ENCODE data around the gene CCDC33.
"Not testable (repeated sequence)": the region's sequence is repeated elsewhere in the genome, so short reads cannot be mapped to it uniquely, and the experiment has no call there.

CCDC33 gene

GRCh38 chr15:74359376-74359775 is 123.2 kb downstream of the CCDC33 start:
- DNase-seq (ENCODE audit: low spot score), result not testable (repeated sequence)

DNA sequence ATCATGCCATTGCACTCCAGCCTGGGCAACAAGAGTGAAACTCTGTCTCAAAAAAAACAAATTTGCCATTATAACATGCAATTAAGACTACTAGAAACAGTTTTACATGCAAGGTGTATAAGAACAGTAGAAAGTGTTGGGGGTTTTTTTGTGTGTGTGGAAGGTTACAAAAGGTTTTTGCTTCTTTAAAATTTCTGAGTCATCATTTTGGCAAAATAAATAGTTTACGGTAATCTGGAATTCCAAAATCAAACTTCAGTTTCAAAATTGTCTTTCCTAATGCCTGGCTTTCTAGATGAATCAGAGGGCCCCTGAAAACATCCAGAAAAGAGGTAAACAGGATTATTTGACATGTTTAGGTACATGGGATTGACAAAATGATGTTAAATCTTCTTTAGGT is 124.7 kb downstream of the CCDC33 start:
- DNase-seq (ENCODE audit: low spot score), result not testable (repeated sequence)

- DNase-seq (ENCODE audit: low spot score), result no peak
These were observed 126.4 kb downstream of the CCDC33 start for GRCh38 chr15:74362482-74362881.

DNA sequence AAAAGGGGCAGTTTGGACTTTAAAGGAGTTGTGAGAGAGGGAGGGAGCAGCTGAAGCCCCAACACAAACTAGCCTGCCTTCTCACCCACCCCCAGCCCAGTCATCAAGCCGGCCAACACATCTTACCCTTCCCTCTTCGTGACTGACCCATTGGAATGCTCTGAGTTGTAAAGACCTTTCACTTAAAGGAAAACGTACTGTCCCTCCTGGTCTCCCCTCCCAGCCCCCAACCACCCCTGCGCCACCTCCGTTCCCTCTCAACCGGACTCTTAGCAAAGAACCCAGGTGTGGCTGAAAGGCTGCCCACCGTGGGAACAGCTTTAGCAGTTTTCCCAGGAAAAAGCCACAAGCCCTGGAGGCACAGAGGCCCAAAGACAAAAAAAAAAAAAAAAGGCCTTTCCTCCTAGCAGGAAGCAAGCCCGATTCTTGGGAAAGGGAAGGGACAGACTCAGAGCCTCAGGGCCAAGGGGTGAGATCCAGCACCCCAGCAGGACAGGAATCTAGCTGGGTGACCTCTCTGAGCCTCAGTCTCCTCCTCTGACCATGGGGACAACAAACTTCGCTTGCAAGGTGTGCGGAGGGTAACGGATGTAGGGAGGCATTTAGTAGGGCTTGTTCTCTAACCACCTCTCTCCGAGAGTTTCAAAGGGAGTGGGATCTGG is 128.9 kb downstream of the CCDC33 start:
- no peak for DNase-seq (ENCODE audit: low spot score)

- no peak for DNase-seq (ENCODE audit: low spot score)
These were observed 129.7 kb downstream of the CCDC33 start for GRCh38 chr15:74365598-74366445.

DNA sequence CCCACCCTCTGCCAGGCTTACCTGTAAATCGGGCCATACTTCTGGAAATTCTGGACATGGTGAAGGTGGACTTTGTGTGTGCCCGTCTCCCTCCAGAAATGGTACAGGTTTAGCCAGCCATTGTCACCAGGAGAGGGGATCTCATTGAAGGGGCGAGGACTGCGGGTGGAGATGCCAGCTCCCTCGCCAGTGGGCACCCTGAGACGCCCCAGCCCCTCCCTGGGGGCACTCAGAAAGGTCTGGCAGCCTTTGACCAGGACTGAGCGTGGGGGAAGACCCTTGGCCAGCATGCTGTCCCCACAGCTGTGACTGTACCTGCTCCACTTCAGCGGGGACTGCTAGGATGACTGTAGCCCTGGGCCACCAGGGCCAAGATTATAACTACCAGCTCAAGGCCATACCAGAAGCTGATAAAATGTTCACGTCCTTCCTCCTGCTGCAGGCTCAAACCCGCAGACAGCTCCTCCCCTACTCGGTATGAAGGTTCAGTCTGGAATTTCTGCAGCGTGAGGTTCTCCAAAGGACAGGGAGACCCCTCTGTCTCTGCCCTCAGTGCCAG is 131.2 kb downstream of the CCDC33 start, which contains the start of gene CYP11A1:
TSS of gene CYP11A1 (minus strand) at position 351 of the 559 bp plus-strand sequence. CDS start at position 290, 61 bp downstream.
- DNase-seq (ENCODE audit: low spot score), result no peak

- no peak for DNase-seq (ENCODE audit: low spot score)
These were observed 132.0 kb downstream of the CCDC33 start for GRCh38 chr15:74368121-74368520.

DNA sequence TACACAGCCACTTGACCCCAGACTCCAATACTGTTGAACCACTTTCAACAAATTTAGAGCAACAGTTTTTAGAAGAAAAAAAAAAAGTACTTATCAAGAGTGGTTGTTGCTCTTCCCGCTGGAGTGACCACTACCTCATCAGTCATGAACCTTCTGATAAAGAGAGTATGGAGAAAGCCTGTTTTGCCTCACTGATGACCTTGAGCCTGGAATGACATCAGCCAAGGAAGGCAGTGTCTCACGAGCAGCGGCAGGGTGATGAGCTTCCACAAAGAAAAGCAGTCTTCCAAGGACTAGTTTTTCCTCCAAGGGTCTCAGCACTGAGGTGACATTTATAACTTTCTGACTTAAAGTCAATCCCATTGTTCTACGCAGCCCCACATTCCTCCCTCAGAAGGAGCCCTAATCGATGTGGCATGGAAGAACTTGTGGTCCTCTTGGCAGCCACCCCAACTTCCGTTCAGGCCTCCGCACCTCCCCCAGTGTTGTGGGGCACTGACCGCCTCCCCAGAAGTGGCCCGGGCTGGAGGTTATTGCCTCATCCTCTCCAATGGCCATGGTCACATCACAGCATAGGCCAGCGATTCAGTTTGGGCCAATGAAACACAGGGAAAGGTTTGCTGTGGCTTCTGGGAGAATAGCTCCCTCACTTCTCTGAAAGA is 133.1 kb downstream of the CCDC33 start:
- DNase-seq (ENCODE audit: low spot score), result no peak

DNA sequence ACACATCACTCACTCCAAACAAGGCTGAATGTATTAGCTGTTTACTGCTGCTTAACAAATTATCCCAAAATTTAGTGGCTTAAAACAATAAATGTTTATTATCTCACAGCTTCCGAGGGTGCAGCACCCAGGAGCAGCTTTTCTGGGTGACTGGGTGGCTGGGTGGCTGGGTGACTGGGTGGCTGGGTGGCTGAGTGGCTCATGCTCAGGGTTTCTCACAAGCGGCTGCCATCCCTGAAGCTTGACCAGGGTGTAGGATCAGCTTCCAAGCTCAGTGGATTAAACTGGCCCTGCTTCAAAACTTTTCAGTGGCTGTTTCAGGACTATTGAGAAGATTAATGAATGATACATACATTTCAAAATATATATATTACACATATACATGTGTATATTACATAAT is 133.6 kb downstream of the CCDC33 start:
- no peak for DNase-seq (ENCODE audit: low spot score)

DNA sequence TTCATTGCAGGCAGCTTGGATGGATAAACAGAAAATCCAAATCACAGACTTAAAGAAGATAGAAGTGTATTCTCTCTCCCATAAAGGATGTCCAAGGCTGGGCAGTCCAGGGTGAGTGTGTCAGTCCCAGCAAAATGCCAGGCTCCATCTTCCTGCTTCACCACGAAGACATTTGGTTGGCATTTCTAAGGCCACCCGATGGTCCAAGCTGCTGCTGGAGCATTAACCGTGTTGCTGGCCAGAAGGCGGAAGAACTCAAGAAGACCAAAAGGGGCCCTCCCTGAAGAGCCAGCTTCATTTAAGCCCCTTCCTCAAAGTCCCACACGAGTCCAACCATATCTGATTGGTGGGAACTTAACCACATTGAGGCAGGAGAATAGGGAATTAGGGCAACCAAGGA is 134.3 kb downstream of the CCDC33 start:
- no peak for DNase-seq (ENCODE audit: low spot score)

GRCh38 chr15:74373056-74373650 is 137.0 kb downstream of the CCDC33 start:
- no peak for DNase-seq (ENCODE audit: low spot score)

GRCh38 chr15:74373731-74374647 is 137.9 kb downstream of the CCDC33 start:
- DNase-seq (ENCODE audit: low spot score), result peak; percentile 90

DNA sequence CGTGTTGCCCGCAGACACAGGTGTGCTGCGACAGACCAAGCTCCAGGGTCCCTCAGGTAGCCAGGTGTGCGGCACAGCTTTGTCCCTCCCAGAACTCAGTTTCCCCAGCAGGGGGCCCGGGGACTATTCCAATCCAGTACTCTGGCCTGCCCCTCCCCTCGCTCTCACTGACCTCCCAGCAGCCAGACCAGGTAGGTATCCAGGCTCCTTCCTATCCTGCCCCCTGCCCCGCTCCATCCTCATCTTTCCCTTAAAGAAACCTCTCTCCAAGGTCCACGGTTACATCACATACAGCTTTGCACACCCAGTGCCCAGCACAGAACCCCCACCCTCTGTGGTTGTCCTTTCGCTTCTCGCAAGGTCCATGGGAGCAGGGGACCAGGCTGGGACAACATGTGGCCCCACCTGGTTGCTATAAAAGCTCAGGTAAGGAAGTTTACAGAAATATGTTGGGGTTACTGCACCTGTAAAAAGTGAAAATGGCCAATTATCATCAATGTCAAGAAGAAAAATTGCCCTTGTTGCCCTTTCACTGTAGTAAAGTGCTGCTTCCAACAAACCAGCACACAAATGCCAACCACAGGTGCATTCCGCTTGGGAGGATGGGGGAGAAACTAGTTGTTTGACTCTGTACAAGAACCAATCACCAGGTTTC is 138.6 kb downstream of the CCDC33 start:
- no peak for DNase-seq (ENCODE audit: low spot score)

GRCh38 chr15:74375303-74375693 is 139.2 kb downstream of the CCDC33 start:
- peak; percentile 79 for DNase-seq (ENCODE audit: low spot score)

DNA sequence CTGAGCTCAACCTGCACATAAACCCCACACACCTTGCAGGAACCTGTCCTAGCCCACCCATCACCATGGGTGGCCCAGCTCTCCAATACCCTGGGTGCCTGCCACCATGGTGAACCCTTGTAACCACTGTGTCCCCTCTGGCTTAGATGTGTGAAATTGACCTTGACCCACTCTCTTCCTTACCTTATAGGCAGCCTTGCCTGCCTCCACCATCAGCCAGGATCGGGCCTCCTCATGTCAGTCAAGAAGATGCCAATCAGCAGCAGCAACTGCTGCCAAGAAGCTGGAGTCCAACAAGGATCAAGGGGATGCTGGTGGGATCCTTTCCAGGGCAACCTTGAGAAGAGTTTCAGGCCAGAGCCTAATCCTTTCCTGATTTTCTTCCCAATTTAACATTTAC is 140.1 kb downstream of the CCDC33 start:
- DNase-seq (ENCODE audit: low spot score), result no peak

DNA sequence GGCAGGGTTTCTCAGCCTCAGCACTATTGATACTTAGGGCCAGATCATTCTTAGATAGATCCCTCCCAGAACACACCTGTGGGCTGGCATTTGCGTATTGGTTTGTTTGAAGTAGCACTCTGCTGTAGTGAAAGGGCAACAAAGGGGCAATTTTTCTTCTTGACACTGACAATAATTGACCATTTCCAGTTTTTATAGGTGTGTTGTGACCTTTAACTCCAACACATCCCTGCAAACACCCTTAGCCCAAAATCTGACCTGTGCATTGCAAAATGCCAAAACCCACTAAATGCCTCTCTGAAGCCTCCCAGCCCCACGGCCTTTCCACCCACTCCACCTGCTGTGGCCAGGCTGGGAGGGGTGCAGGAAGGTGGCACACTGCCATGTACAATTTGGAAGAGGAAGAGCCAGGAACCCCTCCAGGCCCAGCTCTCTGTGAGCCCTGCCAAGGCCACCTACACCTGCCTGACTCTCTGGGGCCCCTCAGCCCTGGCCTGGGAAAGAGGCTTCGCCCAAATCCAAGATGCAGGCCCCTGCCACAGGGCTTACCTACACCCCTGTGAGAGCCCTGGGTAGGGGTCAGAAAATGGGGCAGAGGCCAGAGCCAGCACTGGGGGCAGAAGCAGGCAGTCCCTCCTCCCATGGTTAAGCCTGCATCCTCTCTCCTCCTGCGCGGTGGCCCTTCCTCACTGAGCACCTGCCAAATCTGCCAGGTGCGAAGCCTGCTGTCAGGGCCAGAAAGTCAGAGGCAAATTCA is 140.9 kb downstream of the CCDC33 start:
- no peak for DNase-seq (ENCODE audit: low spot score)

DNA sequence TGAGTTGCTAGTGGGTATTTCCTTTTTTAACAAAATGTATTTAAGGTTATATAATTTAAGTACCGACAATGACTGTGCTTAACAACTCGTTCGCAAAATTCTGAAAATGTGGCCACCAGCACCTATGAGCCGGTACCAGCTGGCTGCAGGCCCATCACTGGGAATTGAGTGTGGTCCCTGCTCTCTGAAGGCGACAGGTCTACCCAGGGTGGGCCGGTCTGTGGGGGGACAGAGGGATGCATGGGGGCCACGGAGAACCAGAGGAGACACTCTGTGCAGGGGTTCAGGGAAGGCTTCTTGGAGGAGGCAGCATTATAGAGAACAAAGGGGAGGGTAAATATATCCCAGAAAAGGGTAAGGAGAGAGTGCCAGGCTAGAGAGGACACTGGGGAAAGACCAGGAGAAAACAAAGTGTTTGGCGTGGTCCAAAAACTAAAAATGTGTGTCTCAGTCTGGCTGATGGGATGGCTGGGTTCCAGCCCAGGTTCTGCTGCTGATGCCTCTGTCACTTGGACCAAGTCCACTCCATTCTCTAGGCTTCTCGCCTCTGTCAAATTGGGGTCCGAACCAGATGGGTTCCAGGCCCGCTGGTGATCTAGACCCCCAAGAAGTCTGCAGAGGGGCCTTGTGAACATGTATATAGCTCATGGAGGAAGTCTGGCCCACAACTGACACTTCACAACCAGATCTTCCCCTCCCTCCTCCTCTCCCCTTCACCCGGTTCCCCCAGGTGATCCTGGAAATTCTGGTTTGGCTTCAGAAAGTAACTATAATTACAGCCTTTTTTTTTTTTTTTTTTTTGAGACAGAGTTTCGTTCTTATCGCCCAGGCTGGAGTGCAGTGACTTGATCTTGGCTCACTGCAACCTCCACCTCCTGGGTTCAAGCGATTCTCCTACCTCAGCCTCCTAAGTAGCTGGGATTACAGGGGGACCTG is 142.0 kb downstream of the CCDC33 start:
- DNase-seq (ENCODE audit: low spot score), result no peak

DNA sequence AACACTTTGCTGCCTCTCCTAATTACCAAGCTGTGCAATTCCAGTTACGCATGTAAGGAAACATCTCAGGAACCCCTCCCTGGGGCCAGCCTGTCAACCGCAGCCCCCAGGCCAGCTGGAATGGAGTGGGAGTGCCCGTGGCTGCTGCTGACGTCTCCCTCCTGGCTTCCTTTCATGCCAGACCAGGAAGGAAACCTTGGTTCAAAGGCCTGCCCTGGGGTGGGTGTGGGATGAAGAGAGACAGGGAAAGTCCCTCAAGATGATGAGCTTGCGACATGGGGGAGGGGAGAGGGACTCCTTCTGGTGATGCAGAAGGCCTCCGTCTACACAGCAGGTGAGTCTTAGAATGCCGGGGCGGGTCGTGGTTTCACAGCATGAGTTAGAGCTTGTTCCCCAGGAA is 142.7 kb downstream of the CCDC33 start:
- DNase-seq (ENCODE audit: low spot score), result peak; percentile 65

Data from SW480 (cell line).